ENCODE results near the gene TSPAN11. TPM values are rescaled to one million over a fixed set of nuclear protein-coding genes. Genes with fewer than 3 reads are reported as not detected.

The TSPAN11 gene, protein sequence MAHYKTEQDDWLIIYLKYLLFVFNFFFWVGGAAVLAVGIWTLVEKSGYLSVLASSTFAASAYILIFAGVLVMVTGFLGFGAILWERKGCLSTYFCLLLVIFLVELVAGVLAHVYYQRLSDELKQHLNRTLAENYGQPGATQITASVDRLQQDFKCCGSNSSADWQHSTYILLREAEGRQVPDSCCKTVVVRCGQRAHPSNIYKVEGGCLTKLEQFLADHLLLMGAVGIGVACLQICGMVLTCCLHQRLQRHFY
- 8.4 TPM for polyA plus RNA-seq
- long read RNA-seq, donor 1 = 0 reads
- long read RNA-seq, donor 2, partial matches to known transcripts = 0 of 4 reads
- long read RNA-seq, donor 2, other reads (novel, unspliced or antisense) = 0 of 4 reads
- long read RNA-seq, donor 3 = 0 reads
- long read RNA-seq, donor 4 = 0 reads
- long read RNA-seq, donor 5, full-length matches to known transcripts = 5 of 5 reads
- long read RNA-seq, donor 5, partial matches to known transcripts = 0 of 5 reads
- long read RNA-seq, donor 5, other reads (novel, unspliced or antisense) = 0 of 5 reads
- long read RNA-seq, donor 6, partial matches to known transcripts = 0 of 1 reads
- long read RNA-seq, donor 6, other reads (novel, unspliced or antisense) = 0 of 1 reads
- long read RNA-seq, donor 7, partial matches to known transcripts = 0 of 2 reads
- long read RNA-seq, donor 7, other reads (novel, unspliced or antisense) = 0 of 2 reads
- long read RNA-seq, donor 8, partial matches to known transcripts = 0 of 1 reads
- long read RNA-seq, donor 8, other reads (novel, unspliced or antisense) = 0 of 1 reads
- long read RNA-seq, donor 9 = 0 reads
- long read RNA-seq, donor 10, partial matches to known transcripts = 0 of 1 reads
- long read RNA-seq, donor 10, other reads (novel, unspliced or antisense) = 0 of 1 reads
- long read RNA-seq, donor 11 = 0 reads

DNA sequence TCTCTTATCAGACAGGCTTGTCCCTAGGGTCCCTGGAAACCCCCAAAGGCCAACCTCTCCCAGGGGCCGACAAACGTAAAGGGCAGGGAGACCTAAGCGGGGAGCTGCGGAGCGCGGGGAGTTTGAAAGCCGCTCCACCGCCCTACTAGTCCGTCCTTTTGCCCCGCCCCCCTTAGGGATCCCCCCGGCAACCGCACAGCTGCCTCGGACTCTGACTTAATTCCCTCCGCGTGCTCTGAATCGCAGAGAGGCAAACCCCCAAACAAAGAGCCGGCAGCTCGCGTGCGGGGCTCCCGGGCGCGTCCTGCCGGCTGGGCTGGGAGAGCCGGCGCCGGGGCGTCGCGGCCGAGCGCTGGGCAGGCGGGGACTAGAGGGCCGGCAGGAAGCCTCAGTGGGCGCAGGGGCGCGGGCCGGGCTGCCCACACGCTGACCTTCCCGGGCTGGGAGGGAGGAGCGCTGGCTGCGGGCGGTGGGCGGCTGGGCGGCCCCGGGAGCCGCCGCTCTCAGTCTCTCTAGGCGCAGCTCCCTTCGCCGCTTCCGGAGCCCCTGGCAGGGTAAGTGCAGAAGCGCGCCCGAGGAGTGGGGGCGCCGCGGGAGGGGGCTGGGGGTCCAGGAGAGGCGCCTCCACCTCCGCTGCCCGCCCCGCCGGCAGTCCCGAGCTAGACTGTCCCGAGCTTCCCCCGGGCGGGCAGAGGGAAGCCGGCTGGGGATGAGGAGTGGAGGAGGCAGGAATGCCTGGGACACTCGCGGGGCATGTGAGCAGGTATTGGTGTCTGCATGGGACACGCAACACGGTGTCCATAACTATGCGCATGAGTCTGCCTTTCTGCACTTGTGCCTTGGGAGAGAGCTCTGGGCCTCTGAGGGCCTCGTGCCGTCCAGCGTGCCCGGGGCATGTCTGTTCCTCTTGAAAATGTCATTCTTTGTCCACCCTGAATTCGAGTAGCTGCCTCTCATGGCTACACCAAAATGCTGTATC, at the start of gene TSPAN11:
Gene TSPAN11 (plus strand): TSS at position 506 of the 979 bp plus-strand sequence. CDS start 27,244 bp downstream, outside the sequence.
- peaks cover 46% of the 10 kb centered on the region for H3K27me3 ChIP-seq (ENCODE audit: control insufficient read depth, insufficient read depth, low read length)
- peak; percentile 23 to 46 for DNase-seq
- WGBS (ENCODE audit: insufficient coverage, low lambda C conversion rate) = no CpG with 5 or more reads among the region's 78 CpGs

DNA sequence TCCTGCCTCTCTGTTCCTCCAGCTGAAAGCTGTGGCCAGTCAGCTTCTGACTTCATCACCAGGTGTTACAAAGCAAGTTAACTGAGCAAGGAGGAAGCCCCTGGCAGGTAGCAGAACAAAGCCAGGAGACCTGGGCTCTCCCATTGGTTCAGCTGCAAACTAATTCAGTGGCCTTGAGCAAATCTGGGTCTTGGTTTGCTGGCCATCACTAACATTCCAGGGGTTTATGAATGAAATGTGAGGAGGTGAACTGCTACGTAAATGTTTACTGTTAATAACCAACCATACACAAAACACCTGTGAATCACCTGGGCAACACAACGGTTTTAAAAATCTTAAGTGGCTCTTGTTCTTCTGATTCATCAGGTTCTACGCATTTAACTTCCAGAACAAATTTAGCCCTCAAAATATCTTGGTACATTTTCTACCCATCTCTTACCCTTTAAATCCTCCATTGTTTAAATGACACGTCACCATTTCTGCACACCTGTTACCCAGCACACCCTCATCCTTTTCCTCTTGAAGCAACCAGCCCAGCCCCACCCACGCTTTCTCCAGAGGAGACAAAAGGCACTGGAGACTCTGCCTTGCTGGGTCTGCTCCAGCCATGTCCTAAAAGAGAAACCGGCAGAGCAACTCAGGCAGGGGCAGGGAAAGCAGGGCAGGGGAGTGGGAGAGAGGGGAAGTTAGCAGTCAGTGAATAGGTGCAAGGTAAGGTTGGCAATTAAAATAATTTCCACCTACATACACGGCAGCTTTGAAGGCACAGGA, 49.3 kb upstream of the TSPAN11 start:
- Histone ChIP-seq H3K9me3 (ENCODE audit: control insufficient read depth, low read depth, low read length) (no peaks in the 10 kb centered on the region), H3K4me3 (ENCODE audit: low read length) (no peak overlapping the region), H3K27ac (ENCODE audit: low read length) (no peak overlapping the region), H3K27me3 (ENCODE audit: control insufficient read depth, insufficient read depth, low read length) (peaks cover 4% of the 10 kb centered on the region), H3K4me1 (ENCODE audit: control insufficient read depth, insufficient read depth, low read length) (no peaks in the 10 kb centered on the region), H3K36me3 (ENCODE audit: control insufficient read depth, insufficient read depth, low read length) (no peaks in the 10 kb centered on the region)
- DNase-seq = no peak
- 69% methylated on average over 2 of the region's 7 CpGs for WGBS (ENCODE audit: insufficient coverage, low lambda C conversion rate)

More for the DNA sequence above, at the start of gene TSPAN11:
- Histone ChIP-seq H3K9me3 (ENCODE audit: control insufficient read depth, low read depth, low read length) (no peaks in the 10 kb centered on the region), H3K27ac (ENCODE audit: low read length) (no peak within 1 kb of the TSS), H3K4me1 (ENCODE audit: control insufficient read depth, insufficient read depth, low read length) (no peaks in the 10 kb centered on the region), H3K4me3 (ENCODE audit: low read length) (peak within 1 kb of the TSS; percentile 23), H3K36me3 (ENCODE audit: control insufficient read depth, insufficient read depth, low read length) (no peaks in the 10 kb centered on the region)

DNA sequence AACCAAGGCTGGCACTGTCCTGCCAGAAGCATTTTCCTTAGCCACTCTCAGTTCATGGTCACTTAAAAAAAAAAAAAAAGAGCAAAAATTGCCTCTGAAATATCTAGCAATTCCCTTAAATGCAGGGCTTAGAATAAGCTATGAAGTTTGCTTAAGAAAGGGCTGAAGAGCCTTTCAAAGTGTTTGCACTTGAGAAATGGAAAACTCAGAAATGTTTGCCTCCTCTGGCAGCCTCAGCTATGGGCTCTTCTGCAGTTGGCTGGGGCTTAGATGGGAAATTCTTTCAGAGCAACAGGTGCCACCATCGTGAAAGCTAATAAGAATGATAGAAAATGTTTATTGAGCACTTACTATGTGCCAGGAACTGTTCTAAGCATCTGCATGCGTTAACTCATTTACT, 48.5 kb upstream of the TSPAN11 start:
- H3K9me3 ChIP-seq (ENCODE audit: control insufficient read depth, low read depth, low read length) = no peaks in the 10 kb centered on the region
- no CpG with 5 or more reads among the region's 2 CpGs for WGBS (ENCODE audit: insufficient coverage, low lambda C conversion rate)
- H3K27ac ChIP-seq (ENCODE audit: low read length) = no peak overlapping the region
- no peaks in the 10 kb centered on the region for H3K36me3 ChIP-seq (ENCODE audit: control insufficient read depth, insufficient read depth, low read length)
- DNase-seq = no peak
- no peaks in the 10 kb centered on the region for H3K4me1 ChIP-seq (ENCODE audit: control insufficient read depth, insufficient read depth, low read length)
- peaks cover 4% of the 10 kb centered on the region for H3K27me3 ChIP-seq (ENCODE audit: control insufficient read depth, insufficient read depth, low read length)
- H3K4me3 ChIP-seq (ENCODE audit: low read length) = no peak overlapping the region

DNA sequence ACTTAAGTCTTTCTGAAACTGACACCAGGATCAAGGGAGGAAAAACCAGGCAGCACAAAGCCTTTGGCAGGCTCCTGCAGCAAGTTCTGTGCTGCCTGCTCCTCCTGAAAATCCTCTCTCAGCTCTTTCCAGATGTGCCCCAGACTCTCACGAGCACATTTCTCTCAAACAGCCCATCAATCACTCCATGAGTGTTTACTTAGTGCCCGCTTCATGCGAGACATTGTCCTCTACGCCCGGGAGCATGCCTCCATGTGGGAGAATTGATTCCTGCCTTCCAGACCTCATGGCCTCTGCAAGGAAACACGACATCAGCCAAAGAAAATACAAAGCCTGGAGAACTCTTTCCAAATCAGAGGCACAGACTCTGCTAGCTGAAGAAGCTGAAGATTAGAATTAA, 46.5 kb upstream of the TSPAN11 start:
- whole genome bisulfite sequencing (ENCODE audit: insufficient coverage, low lambda C conversion rate) = no CpG with 5 or more reads among the region's 6 CpGs
- no peak for DNase-seq

DNA sequence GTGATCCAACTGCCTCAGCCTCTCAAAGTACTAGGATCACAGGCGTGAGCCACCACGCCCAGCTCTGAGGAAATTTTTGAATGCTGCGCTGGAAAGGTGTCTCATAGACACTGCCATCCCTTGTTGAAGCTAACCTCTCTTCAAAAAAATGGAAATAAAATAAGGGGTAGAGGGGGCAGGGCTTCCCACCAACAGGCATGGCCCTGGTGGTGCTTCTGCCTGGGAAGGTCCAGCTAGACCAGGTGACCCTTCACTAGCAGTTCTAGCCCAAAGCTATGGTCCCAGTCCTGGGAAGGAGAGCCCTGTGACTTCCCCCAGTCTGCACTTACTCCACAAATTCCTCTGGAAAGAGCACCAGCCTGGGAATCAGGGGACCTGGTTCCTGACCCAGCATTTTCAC, 45.7 kb upstream of the TSPAN11 start:
- DNase-seq = no peak
- Histone ChIP-seq H3K27ac (ENCODE audit: low read length) (no peak overlapping the region), H3K4me3 (ENCODE audit: low read length) (no peak overlapping the region), H3K36me3 (ENCODE audit: control insufficient read depth, insufficient read depth, low read length) (no peaks in the 10 kb centered on the region), H3K27me3 (ENCODE audit: control insufficient read depth, insufficient read depth, low read length) (peaks cover 4% of the 10 kb centered on the region), H3K9me3 (ENCODE audit: control insufficient read depth, low read depth, low read length) (no peaks in the 10 kb centered on the region), H3K4me1 (ENCODE audit: control insufficient read depth, insufficient read depth, low read length) (no peaks in the 10 kb centered on the region)
- WGBS (ENCODE audit: insufficient coverage, low lambda C conversion rate) = 60% methylated on average over 1 of the region's 3 CpGs

More for the DNA sequence above, 46.5 kb upstream of the TSPAN11 start:
- Histone ChIP-seq H3K9me3 (ENCODE audit: control insufficient read depth, low read depth, low read length) (no peaks in the 10 kb centered on the region), H3K36me3 (ENCODE audit: control insufficient read depth, insufficient read depth, low read length) (no peaks in the 10 kb centered on the region), H3K27me3 (ENCODE audit: control insufficient read depth, insufficient read depth, low read length) (peaks cover 4% of the 10 kb centered on the region), H3K4me1 (ENCODE audit: control insufficient read depth, insufficient read depth, low read length) (no peaks in the 10 kb centered on the region), H3K4me3 (ENCODE audit: low read length) (no peak overlapping the region), H3K27ac (ENCODE audit: low read length) (no peak overlapping the region)

DNA sequence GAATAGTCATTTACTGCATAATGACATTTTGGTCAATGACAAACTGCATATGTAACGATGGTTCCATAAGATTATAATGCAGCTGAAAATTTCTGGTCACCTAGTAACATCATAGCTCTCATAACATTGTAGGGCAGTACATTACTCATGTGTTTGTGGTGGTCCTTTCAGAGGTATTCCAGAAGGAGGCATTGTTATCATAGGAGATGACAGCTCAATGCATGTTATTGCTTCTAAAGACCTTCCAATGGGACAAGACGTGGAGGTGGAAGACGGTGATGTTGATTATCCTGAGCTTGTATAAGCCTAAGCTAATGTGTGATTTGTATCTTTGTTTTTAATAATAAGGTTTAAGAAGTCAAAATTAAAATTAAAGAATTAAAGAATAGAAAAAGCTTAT, 43.8 kb upstream of the TSPAN11 start:
- DNase-seq = no peak
- H3K27ac ChIP-seq (ENCODE audit: low read length) = no peak overlapping the region
- no peaks in the 10 kb centered on the region for H3K27me3 ChIP-seq (ENCODE audit: control insufficient read depth, insufficient read depth, low read length)
- WGBS (ENCODE audit: insufficient coverage, low lambda C conversion rate) = 80% methylated on average over 1 of the region's 3 CpGs
- no peaks in the 10 kb centered on the region for H3K36me3 ChIP-seq (ENCODE audit: control insufficient read depth, insufficient read depth, low read length)
- no peaks in the 10 kb centered on the region for H3K9me3 ChIP-seq (ENCODE audit: control insufficient read depth, low read depth, low read length)
- H3K4me3 ChIP-seq (ENCODE audit: low read length) = no peak overlapping the region
- no peaks in the 10 kb centered on the region for H3K4me1 ChIP-seq (ENCODE audit: control insufficient read depth, insufficient read depth, low read length)

DNA sequence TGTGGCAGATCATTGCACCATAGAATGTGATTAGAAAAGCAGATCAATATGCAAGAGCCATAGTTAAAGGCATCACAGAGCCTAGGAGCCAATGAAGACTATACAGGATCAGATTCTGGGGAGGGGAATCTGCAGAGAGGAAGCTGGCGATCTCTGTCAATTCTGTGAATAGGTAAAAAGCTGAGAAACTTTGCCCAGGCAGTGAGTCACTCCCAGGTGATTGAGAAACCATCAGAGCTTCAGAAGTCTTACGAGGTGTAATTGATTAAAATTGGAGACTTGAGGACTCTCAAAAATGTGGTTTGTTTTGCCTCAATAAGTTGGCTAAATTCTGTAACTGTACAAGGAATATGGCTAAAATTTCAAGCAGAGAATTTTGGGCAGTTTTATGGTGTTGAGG, 41.7 kb upstream of the TSPAN11 start:
- Histone ChIP-seq H3K4me3 (ENCODE audit: low read length) (no peak overlapping the region), H3K27me3 (ENCODE audit: control insufficient read depth, insufficient read depth, low read length) (no peaks in the 10 kb centered on the region), H3K9me3 (ENCODE audit: control insufficient read depth, low read depth, low read length) (no peaks in the 10 kb centered on the region), H3K27ac (ENCODE audit: low read length) (no peak overlapping the region), H3K4me1 (ENCODE audit: control insufficient read depth, insufficient read depth, low read length) (no peaks in the 10 kb centered on the region), H3K36me3 (ENCODE audit: control insufficient read depth, insufficient read depth, low read length) (no peaks in the 10 kb centered on the region)
- WGBS (ENCODE audit: insufficient coverage, low lambda C conversion rate) = no CpG with 5 or more reads among the region's 2 CpGs
- no peak for DNase-seq

DNA sequence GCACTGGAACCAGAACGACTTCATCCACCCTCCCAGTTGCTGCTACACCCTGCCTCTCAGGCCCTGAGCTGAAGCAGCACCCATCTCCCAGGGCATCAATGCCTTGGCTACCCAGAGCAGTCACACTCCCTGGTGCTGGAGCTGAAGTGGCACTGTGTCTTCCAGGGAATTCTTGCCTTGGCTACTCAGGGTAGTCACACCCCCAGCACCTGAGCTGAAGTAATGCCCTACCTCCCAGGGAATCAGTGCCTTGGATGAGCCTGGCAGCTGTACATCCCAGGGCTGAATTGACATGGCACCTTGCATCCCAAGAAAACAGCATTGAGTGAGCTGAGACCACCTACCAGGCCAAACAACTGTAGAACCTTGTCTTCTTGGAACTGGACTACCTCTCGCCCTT, 41.2 kb upstream of the TSPAN11 start:
- H3K27ac ChIP-seq (ENCODE audit: low read length) = no peak overlapping the region
- DNase-seq = no peak
- no peak overlapping the region for H3K4me3 ChIP-seq (ENCODE audit: low read length)
- H3K36me3 ChIP-seq (ENCODE audit: control insufficient read depth, insufficient read depth, low read length) = no peaks in the 10 kb centered on the region
- WGBS (ENCODE audit: insufficient coverage, low lambda C conversion rate) = no CpG with 5 or more reads among the region's 2 CpGs
- H3K27me3 ChIP-seq (ENCODE audit: control insufficient read depth, insufficient read depth, low read length) = no peaks in the 10 kb centered on the region
- H3K4me1 ChIP-seq (ENCODE audit: control insufficient read depth, insufficient read depth, low read length) = no peaks in the 10 kb centered on the region
- no peaks in the 10 kb centered on the region for H3K9me3 ChIP-seq (ENCODE audit: control insufficient read depth, low read depth, low read length)

DNA sequence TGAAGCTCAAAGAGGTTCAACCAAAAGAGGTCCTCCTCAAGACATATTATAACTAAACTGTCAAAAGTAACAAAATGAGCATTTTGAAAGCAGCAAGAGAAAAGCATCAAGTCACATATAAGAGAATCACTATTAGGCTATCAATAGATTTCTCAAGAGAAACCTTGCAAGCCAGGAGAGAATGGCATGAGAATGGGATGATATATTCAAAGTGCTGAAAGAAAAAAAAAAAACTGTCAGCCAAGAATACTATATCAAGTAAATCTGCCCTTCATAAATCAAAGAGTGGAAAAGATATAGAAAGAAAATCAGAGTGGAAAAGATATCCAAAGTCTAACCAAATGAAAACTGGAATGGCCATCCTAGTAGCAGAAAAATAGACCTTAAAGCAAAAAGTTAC, 39.3 kb upstream of the TSPAN11 start:
- no peak overlapping the region for H3K27ac ChIP-seq (ENCODE audit: low read length)
- no peaks in the 10 kb centered on the region for H3K36me3 ChIP-seq (ENCODE audit: control insufficient read depth, insufficient read depth, low read length)
- no peaks in the 10 kb centered on the region for H3K4me1 ChIP-seq (ENCODE audit: control insufficient read depth, insufficient read depth, low read length)
- no peaks in the 10 kb centered on the region for H3K9me3 ChIP-seq (ENCODE audit: control insufficient read depth, low read depth, low read length)
- H3K4me3 ChIP-seq (ENCODE audit: low read length) = no peak overlapping the region
- DNase-seq = no peak
- H3K27me3 ChIP-seq (ENCODE audit: control insufficient read depth, insufficient read depth, low read length) = no peaks in the 10 kb centered on the region
